ENCODE data around the gene TXNDC11.

GRCh38 chr16:11677451-11677951 lies 65.2 kb downstream of the TXNDC11 start:
- TF ChIP-seq POLR2A (IDR thresholded peaks at IDR 0.05; ENCODE audit: low read depth, low read length) (no peak; the same call in 1 of the 2 replicates), TAF1 (IDR thresholded peaks at IDR 0.05; ENCODE audit: borderline replicate concordance, low read depth, low read length) (no peak)
